AG04449 (cell line): Measurements from ENCODE around the gene SEMA3F.

Experiments used
- CTCF ChIA-PET: fragments of 350-600 bp; formaldehyde crosslinking; extraction: SDS; loops from one replicate; lab custom pipeline; 2021; ENCODE audit warnings: antibody characterized with exemption; lab: Yijun Ruan, JAX
- POLR2A ChIA-PET: fragments of 400-600, 350-600 bp; formaldehyde crosslinking; extraction: SDS; loops from one replicate; lab custom pipeline; 2020; ENCODE audit warnings: antibody characterized with exemption, inconsistent platforms; lab: Yijun Ruan, JAX
- DNase-seq: peaks from one replicate; pipeline ENCODE4 v3.0.0-alpha.2; 2010; ENCODE audit warnings: low read depth, low spot score
- H3K4me3 ChIP-seq: 2 replicates; pipeline ENCODE4 v1.5.1; 2011; ENCODE audit warnings: low read depth, mild to moderate bottlenecking, control low read depth, low read length
- CTCF ChIP-seq: IDR thresholded peaks from one replicate; pipeline ENCODE4 v1.5.1; 2011; ENCODE audit warnings: mild to moderate bottlenecking, moderate library complexity, low read length, control low read depth, inconsistent platforms; ENCODE audit not compliant: insufficient read depth; ENCODE audit errors: missing control alignments

The SEMA3F gene

GRCh38 chr3:50124052-50124799, 30.9 kb upstream of the SEMA3F start:
- ChIA-PET POLR2A (interaction anchor here (0.5 kb wide), 1 partner anchor 157 kb away, joined by 3 read pairs; no protein-coding TSS in a partner anchor), CTCF (interaction anchor here (1.0 to 31.5 kb wide), 6 partner anchors 10 to 101 kb away, joined by 3 to 817 read pairs (median 22); partner anchors contain the start of gene GNAT1)
- no peak overlapping the region for H3K4me3 ChIP-seq
- DNase-seq: no peak
- TF ChIP-seq CTCF: no peak

- ChIA-PET CTCF (interaction anchor here (1.2 to 31.5 kb wide), 3 partner anchors 13 to 101 kb away, joined by 7 to 817 read pairs (median 76); partner anchors contain the start of gene GNAT1), POLR2A (no interaction called here)
- DNase-seq: no peak
- TF ChIP-seq CTCF: no peak
- H3K4me3 ChIP-seq: no peak overlapping the region
Measured at GRCh38 chr3:50124800-50125178, 30.3 kb upstream of the SEMA3F start.

- no peak for DNase-seq
- ChIA-PET CTCF (interaction anchor here (1.2 to 31.5 kb wide), 3 partner anchors 12 to 100 kb away, joined by 7 to 817 read pairs (median 76); partner anchors contain the start of gene GNAT1), POLR2A (interaction anchor here (1.4 kb wide), 1 partner anchor 11 kb away, joined by 4 read pairs; no protein-coding TSS in a partner anchor)
- no peak overlapping the region for H3K4me3 ChIP-seq
- TF ChIP-seq CTCF: no peak
Measured at GRCh38 chr3:50125541-50126286, 29.4 kb upstream of the SEMA3F start.

- ChIA-PET POLR2A (interaction anchor here (1.4 kb wide), 1 partner anchor 10 kb away, joined by 4 read pairs; no protein-coding TSS in a partner anchor), CTCF (interaction anchor here (0.6 to 31.5 kb wide), 3 partner anchors 11 to 98 kb away, joined by 3 to 817 read pairs (median 76); partner anchors contain the start of gene GNAT1)
- H3K4me3 ChIP-seq: no peak overlapping the region
- no peak for DNase-seq
- TF ChIP-seq CTCF: no peak
Measured at GRCh38 chr3:50126287-50127211, 28.6 kb upstream of the SEMA3F start.

GRCh38 chr3:50127251-50127691, 27.9 kb upstream of the SEMA3F start:
- CTCF ChIA-PET: interaction anchor here (0.6 to 31.5 kb wide), 3 partner anchors 10 to 97 kb away, joined by 3 to 817 read pairs (median 76); partner anchors contain the start of gene GNAT1
- POLR2A ChIA-PET: no interaction called here

More at GRCh38 chr3:50127251-50127691, 27.9 kb upstream of the SEMA3F start:
- TF ChIP-seq CTCF: no peak
- no peak overlapping the region for H3K4me3 ChIP-seq
- peak; percentile 16 for DNase-seq
